ENCODE results near the gene MKX. TPM values are rescaled to one million over a fixed set of nuclear protein-coding genes. Genes with fewer than 3 reads are reported as not detected.

MKX gene
- total RNA-seq, 1 donor from 2014 or later: 2.2 TPM

DNA sequence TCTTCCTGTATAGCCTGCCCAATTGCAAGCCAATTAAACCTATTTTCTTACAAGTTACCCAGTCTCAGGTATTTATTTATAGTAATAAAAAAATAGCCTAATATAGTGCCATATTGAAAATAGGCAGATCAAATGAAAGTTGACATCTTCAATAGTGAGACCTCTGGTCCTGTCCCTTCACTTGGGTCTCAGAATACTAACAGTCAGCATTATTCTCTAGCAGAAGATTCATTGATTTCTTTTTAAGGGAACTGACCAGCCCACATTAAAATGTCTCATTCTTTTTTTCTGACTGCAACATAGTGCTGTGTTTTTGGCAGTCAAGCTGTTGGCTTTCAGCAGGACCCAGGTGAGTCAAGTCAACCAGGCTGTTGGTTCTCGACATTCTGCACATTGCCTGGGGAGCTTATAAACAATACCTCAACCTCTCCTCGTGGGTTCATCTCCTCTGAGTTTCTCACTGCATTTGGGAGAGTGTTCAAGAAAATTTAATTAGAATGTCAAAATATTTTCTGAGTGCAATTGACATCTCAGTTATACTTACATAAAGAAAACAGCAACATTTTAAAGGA, 109.8 kb downstream of the MKX start:
- TF ChIP-seq, protein P1, sequence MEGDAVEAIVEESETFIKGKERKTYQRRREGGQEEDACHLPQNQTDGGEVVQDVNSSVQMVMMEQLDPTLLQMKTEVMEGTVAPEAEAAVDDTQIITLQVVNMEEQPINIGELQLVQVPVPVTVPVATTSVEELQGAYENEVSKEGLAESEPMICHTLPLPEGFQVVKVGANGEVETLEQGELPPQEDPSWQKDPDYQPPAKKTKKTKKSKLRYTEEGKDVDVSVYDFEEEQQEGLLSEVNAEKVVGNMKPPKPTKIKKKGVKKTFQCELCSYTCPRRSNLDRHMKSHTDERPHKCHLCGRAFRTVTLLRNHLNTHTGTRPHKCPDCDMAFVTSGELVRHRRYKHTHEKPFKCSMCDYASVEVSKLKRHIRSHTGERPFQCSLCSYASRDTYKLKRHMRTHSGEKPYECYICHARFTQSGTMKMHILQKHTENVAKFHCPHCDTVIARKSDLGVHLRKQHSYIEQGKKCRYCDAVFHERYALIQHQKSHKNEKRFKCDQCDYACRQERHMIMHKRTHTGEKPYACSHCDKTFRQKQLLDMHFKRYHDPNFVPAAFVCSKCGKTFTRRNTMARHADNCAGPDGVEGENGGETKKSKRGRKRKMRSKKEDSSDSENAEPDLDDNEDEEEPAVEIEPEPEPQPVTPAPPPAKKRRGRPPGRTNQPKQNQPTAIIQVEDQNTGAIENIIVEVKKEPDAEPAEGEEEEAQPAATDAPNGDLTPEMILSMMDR (IDR thresholded peaks at IDR 0.05): no peak
- TF ChIP-seq POLR2AphosphoS5 (IDR thresholded peaks at IDR 0.05; ENCODE audit: insufficient read depth in 1 of 2, low read depth in 1 of 2) (no peak), POLR2A (IDR thresholded peaks at IDR 0.05) (no peak)
- H3K27ac ChIP-seq: no peak overlapping the region
- H3K27me3 ChIP-seq: no peaks in the 10 kb centered on the region
- H3K4me1 ChIP-seq: no peaks in the 10 kb centered on the region
- intact Hi-C loops (cut with DNase I): no loop called here
- no peak for DNase-seq (ENCODE audit: extremely low spot score in 2 of 2)
- H3K4me3 ChIP-seq: no peak overlapping the region
- H3K9me3 ChIP-seq: no peaks in the 10 kb centered on the region
- no peaks in the 10 kb centered on the region for H3K36me3 ChIP-seq

DNA sequence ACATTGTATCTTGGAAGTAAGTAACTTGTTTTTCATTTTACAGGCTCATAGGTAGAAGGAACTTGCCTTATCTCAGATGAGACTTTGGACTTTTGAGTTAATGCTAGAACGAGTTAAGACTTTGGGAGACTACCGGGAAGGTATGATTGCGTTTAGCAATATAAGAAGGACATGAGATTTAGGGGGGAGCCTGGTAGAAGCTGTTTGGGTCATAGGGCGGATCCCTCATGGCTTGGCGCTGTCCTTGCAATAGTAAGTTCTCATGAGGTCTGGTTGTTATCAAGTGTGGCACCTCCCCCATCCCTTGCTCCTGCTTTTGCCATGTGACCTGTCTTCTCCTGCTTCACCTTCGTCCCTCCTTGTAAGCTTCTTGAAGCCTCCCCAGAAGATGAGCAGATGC, 110.3 kb downstream of the MKX start:
- H3K27ac ChIP-seq: no peak overlapping the region
- H3K4me3 ChIP-seq: no peak overlapping the region
- H3K4me1 ChIP-seq: no peaks in the 10 kb centered on the region
- intact Hi-C loops (cut with DNase I): no loop called here
- H3K27me3 ChIP-seq: no peaks in the 10 kb centered on the region
- no peaks in the 10 kb centered on the region for H3K36me3 ChIP-seq
- no peak for DNase-seq (ENCODE audit: extremely low spot score in 2 of 2)
- no peak for TF ChIP-seq POLR2AphosphoS5 (IDR thresholded peaks at IDR 0.05; ENCODE audit: insufficient read depth in 1 of 2, low read depth in 1 of 2)
- no peak for TF ChIP-seq POLR2A (IDR thresholded peaks at IDR 0.05)
- TF ChIP-seq, protein P1 (IDR thresholded peaks at IDR 0.05): no peak
- no peaks in the 10 kb centered on the region for H3K9me3 ChIP-seq

DNA sequence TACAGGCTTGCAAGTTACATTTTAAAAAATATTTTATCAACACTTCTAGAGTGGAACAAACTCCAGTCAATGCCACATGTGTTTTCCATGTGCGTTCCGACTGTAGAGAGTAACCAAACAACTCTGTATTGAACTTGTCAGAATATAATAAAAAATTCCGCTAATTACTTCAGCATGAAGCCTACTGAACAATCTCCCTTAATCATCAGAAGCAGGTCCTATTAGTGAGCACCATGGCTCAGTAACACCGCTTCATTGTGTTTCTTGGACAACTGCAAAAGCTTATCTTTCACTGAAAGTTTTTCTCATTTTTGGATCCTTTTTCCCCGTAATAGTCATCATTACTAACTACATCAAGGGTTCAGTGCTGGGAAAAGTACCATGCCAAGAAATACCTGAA, 117.0 kb downstream of the MKX start:
- no peak overlapping the region for H3K4me3 ChIP-seq
- no peaks in the 10 kb centered on the region for H3K9me3 ChIP-seq
- H3K36me3 ChIP-seq: no peaks in the 10 kb centered on the region
- TF ChIP-seq POLR2A (IDR thresholded peaks at IDR 0.05) (no peak), POLR2AphosphoS5 (IDR thresholded peaks at IDR 0.05; ENCODE audit: insufficient read depth in 1 of 2, low read depth in 1 of 2) (no peak)
- TF ChIP-seq, protein P1 (IDR thresholded peaks at IDR 0.05): no peak
- H3K27me3 ChIP-seq: no peaks in the 10 kb centered on the region
- no peak overlapping the region for H3K27ac ChIP-seq
- intact Hi-C loops (cut with DNase I): no loop called here
- H3K4me1 ChIP-seq: no peaks in the 10 kb centered on the region
- no peak for DNase-seq (ENCODE audit: extremely low spot score in 2 of 2)

DNA sequence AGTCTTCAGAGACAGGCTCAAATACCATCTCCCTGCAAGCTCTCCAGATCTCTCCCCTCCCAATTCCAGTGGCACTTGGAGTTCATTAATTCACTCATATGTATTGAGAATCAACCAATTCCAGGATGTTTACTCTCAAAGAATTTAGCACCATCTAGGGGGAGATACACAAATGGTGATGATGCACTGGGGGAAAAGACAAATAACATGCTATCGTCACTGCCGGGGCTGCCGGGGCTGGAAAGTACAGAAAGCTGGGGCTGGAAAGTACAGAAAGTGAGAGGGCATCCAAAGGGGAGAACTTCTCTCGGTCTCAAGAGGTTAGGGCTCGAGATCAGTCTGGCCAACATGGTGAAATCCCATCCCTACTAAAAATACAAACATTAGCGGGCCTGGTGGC, 118.7 kb downstream of the MKX start:
- Histone ChIP-seq H3K9me3 (no peaks in the 10 kb centered on the region), H3K27me3 (no peaks in the 10 kb centered on the region), H3K36me3 (no peaks in the 10 kb centered on the region), H3K4me3 (no peak overlapping the region), H3K27ac (no peak overlapping the region), H3K4me1 (no peaks in the 10 kb centered on the region)
- intact Hi-C loops (cut with DNase I): no loop called here
- DNase-seq (ENCODE audit: extremely low spot score in 2 of 2): no peak
- TF ChIP-seq, protein P1 (IDR thresholded peaks at IDR 0.05): no peak
- TF ChIP-seq POLR2AphosphoS5 (IDR thresholded peaks at IDR 0.05; ENCODE audit: insufficient read depth in 1 of 2, low read depth in 1 of 2) (no peak), POLR2A (IDR thresholded peaks at IDR 0.05) (no peak)

DNA sequence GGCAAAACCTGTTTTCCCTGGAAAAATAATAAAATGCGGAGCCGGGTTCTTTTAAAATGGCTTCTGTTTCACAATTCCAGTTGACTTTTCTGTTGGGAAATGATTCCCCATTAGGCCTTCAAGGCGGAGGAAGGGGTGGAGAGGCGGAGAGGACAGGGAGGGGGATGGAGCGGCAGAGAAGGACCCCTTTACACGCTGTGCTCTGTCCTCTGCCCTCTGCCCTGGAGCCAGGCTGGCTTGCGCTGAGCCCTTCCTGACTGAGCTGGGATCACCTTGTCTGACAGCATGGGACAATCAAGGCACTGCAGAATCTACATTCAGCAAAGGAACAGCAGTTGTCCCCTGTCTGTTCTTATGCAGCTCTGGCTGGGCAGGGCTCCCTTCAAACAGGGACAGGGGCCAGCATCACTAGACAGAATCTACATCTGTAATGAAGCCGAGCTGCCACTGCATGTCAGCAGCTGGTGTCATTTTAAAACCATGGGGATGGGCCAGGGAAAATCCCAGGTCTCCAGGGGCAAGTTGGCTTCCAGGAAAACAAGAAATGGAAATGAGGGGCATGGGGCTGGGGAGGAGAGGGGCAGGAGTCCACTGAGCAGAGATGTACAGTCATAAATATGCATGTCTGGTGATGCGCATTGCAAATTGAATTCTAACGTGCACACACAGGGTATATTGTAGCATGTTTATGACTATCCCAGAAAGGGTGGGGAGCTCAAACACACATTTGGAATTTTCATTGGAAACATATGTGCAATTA, 120.0 kb downstream of the MKX start:
- intact Hi-C loops (cut with DNase I): no loop called here
- no peak for TF ChIP-seq POLR2AphosphoS5 (IDR thresholded peaks at IDR 0.05; ENCODE audit: insufficient read depth in 1 of 2, low read depth in 1 of 2)
- no peak for TF ChIP-seq POLR2A (IDR thresholded peaks at IDR 0.05)
- TF ChIP-seq, protein P1 (IDR thresholded peaks at IDR 0.05): no peak

More for the DNA sequence above, 120.0 kb downstream of the MKX start:
- H3K27ac ChIP-seq: no peak overlapping the region
- no peaks in the 10 kb centered on the region for H3K27me3 ChIP-seq
- no peak overlapping the region for H3K4me3 ChIP-seq
- H3K9me3 ChIP-seq: no peaks in the 10 kb centered on the region
- no peak for DNase-seq (ENCODE audit: extremely low spot score in 2 of 2)
- H3K36me3 ChIP-seq: no peaks in the 10 kb centered on the region
- H3K4me1 ChIP-seq: peaks cover 9% of the 10 kb centered on the region
